Right lobe of liver (tissue), 4 donors: ENCODE results near the gene MYO3A.

Experiments used
- POLR2A ChIP-seq: fragments of 450-650 bp; IDR thresholded peaks from one replicate; pipeline ENCODE4 v1.6.1; 2017; ENCODE audit warnings: antibody characterized with exemption, mild to moderate bottlenecking
- TF ChIP-seq, protein P1 (sequence below), 4 donors: fragments of 200-600 bp in 3 of 4; fragments of 450-650 bp in 1 of 4; IDR thresholded peaks; one replicate each; pipeline versions ENCODE4 v1.5.1 to v1.8.0; 2016 to 2022; ENCODE audit warnings: antibody characterized with exemption in 4 of 4, mild to moderate bottlenecking in 2 of 4
- donor health status: DM: no; HTN: no; CAD: no.
- donor health status: DM: no; HTN: no; CAD: no.
- donor health status: DM: no; HTN: yes; CAD: no.

- no peak for TF ChIP-seq POLR2A
- TF ChIP-seq, protein P1, sequence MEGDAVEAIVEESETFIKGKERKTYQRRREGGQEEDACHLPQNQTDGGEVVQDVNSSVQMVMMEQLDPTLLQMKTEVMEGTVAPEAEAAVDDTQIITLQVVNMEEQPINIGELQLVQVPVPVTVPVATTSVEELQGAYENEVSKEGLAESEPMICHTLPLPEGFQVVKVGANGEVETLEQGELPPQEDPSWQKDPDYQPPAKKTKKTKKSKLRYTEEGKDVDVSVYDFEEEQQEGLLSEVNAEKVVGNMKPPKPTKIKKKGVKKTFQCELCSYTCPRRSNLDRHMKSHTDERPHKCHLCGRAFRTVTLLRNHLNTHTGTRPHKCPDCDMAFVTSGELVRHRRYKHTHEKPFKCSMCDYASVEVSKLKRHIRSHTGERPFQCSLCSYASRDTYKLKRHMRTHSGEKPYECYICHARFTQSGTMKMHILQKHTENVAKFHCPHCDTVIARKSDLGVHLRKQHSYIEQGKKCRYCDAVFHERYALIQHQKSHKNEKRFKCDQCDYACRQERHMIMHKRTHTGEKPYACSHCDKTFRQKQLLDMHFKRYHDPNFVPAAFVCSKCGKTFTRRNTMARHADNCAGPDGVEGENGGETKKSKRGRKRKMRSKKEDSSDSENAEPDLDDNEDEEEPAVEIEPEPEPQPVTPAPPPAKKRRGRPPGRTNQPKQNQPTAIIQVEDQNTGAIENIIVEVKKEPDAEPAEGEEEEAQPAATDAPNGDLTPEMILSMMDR (IDR thresholded peaks at IDR 0.05), result no peak
Observed at GRCh38 chr10:25912866-25913265, 21.2 kb upstream of the MYO3A start.
